Femur (tissue), 1 donor: Measurements from ENCODE around the gene ALG2.
"Not testable (repeated sequence)": the region's sequence is repeated elsewhere in the genome, so short reads cannot be mapped to it uniquely, and the experiment has no call there.

Experiments
- DNase-seq: peaks from one replicate; pipeline ENCODE4 v3.0.0-alpha.2; 2017

Gene ALG2

DNA sequence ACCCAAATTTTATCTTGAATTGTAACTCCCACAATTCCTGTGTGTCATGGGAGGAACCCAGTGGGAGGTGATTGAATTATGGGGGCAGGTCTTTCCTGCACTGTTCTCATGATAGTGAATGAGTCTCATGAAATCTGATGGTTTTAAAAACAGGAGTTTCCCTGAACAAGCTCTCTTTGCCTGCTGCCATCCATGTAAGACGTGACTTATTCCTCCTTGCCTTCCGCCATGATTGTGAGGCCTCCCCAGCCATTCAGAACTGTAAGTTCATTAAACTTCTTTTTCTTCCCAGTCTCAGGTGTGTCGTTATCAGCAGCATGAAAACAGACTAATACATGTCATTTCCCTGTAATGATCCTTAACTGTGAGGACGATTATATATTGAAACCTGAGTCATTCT lies 16.1 kb upstream of the ALG2 start:
- not testable (repeated sequence) for DNase-seq

DNA sequence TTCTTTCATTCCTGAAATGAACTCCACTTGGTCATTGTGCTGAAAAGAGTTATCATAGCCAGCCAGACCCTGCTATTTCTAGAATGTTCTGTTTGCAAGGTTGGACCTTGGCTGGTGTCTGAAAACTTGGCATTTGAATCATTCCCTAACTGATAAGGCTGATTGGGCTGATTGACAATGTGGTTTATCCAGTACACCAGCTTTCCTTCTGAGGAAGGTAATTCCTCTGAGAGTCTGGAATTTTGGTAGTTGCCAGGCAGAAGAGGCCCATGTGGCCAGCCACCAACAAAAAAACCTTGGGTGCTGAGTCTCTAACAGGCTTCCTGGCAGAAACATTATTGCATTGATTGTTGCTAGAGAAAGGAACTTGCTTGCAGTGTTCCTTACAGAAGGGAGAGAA lies 15.6 kb upstream of the ALG2 start:
- DNase-seq = no peak

DNA sequence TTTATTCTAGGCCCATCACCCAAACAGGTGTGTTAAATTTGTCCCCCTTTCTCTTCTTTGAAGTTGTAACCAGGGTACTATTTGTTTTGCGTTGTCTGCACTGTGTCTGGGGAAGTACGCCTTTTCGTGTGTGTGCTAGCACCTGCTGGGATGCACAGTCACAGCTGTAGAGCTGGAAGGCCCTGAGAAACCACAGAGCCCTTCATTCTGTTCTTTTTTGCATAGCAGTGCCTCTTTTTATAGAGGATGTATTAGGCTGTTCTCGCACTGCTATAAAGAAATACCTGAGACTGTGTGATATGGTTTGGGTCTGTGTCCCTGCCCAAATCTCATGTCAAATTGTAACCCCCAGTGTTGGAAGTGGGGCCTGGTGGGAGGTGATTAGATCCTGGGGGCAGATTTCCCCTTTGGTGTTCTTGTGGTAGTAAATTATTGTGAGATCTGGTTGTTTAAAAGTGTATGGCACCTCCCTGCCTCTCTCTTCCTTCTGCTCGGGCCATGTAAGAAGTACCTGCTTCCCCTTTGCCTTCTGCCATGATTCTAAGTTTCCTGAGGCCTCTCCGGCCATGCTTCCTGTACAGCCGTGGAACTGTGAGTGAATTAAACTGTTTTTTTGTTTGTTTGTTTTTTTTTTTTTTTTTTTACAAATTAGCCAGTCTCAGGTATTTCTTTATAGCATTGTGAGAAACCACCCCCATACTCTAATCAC lies 14.3 kb upstream of the ALG2 start:
- no peak for DNase-seq

DNA sequence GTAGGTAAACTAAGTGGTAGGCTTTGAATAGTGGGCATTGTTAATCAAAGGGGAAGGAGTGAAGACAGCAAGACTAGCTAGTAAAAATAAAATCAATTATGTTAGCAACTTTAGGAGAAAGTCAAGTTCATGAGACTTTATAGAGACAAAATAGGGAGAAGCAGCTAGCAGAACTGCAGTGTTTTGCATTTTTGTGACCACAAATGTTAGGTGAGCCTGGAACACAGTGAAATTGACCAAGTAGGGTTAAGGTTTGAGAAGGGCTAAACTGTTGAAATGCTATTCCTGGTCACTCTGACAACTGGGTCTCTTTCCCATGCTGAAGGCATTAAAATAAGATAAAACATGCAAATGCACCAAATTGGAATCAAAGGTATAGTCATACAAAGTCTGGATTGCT lies 13.3 kb upstream of the ALG2 start:
- no peak for DNase-seq

DNA sequence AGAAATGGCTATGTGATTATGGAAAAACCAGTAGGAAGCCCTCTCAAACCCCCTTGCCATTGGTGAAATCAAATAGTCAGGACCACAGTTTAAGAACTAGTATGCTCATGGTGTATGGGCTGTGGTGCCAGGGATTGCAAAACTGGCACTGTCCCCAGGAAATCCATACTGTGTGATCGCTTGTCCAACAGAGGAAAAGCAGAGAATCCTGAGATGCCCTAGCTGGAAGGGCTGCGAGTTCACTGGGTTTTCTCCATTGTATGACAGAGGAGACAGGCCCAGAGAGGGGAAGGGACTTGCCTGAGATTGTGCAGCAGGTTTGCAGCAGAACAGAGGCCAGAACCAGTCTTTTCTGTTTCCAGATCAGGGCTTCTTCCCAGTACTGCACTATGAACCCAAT lies 12.9 kb upstream of the ALG2 start:
- DNase-seq = no peak

DNA sequence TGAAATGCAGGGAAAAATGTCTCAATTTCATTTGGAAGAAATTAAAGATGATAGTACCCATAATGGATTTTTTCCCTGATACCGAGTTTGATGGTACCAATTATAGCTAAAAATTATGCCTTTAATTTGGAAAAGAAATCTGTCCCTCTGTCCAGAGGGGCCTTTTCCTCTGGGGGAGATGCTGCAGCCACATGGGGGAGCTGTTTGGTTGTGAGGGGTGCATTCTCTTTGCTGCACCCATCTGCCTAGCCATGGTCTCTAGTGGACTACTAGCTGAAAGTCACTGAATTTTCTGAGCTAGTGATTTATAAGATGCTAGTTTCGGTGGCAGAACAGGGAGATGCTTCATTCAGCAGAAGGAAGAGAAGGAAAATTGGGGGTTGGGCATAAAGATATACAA lies 10.0 kb upstream of the ALG2 start:
- DNase-seq = no peak

DNA sequence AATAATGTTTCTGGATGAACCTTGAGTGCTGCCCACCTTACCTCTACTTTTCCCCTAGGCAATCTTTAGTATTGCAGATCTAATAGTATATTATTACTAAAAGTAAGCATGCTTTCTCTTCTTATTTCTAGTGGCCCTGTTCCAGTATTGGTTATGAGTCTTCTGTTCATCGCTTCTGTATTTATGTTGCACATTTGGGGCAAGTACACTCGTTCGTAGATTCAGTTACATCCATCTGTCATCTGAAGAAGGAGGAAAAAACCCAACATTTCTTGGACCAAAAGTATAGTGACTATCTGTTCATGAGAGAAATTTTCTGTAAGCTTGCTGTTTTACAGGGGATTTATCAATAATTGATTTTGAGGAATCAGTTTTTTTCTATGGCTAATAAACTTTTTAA lies 8.5 kb upstream of the ALG2 start:
- no peak for DNase-seq

DNA sequence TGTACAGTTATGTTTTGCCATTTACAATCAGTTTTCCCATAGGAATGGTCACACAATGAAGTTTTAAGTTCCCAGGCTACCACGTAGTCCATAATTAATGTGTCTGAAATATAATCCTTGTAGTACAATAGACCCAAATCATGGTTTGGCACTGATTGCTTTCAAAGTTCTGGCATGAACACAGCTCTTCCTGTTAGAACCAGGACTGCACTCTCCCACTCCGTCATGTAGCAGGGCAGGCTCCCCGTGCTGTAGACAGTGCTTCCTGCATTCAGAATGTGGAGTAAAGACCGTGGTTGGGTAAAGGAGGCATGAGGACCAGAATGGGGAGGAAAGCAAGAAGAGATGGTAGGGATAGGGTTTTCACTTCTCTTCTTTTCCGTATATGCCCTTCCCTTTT lies 4.3 kb upstream of the ALG2 start:
- DNase-seq = no peak

DNA sequence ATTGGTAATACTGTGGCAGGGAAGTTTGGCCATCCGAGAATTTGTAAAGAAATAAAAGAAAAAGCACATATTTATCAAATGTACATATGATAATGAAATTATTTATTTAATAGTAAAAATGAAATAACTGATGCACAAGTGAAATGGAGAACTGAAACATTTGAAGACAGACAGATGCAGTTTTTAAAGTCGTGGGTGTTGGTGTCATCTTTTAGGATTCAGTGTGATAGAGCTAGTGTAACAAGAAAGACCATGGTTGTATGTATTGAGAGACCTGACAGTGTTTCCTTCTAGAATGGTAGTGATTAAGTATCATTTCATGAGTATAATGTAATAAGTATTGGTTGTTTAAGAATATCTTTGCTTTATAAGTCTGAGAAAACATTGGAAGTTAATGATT lies 2.7 kb upstream of the ALG2 start:
- DNase-seq = no peak

DNA sequence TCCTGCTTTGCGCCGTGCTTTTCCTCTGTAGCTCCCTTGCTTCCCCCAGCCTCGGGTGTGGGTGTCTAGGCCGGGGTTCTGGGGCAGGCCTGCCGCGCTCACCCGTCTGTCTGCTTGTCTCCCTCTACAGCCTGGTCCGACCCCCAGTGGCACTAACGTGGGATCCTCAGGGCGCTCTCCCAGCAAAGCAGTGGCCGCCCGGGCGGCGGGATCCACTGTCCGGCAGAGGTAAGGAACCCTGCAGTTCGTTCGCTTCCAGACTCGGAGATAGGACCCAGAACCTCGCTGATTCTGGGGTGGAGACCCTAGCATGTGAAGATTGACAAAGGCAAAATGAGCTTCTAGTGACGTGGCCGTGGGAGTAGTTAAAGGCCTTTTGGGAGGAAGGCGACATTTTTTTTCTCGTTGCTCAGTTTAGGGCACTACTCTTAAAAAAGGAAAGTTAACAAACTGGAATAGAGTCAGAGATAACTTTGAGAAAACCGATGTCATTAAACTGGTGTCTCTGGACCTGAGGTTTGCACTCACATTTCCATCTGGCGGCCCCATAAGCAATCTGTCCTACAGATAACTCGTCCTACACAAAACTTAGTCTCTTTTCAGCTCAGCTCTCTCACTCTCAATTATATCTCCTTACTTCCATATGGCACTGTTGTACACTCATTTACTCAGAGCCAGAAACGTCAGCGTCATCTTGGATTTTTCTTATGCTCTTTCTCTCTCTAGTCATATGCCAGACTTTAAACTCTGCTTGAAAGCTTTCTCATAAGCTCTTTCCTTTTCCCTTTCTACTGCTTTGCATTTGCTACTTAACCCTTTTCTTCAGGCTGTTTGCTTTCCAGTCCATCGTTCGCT lies 901 bp upstream of the ALG2 start:
- no peak for DNase-seq

DNA sequence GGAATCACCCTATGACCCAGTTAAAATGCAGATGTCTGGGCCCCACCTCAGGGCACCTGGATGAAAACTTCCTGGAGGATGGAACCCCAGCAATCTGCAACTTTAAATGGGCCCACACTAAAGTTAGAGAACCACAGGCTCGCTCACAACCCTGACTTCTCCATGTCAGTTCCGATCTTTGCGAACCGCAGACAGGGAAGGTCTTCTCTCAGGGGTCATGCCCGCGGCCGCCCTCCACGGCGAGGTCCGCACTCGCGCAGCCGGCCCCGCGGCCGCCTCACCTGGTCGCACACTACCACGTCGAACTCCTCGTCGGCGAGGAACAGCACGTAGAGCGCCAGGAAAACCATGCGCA lies 499 bp downstream of the ALG2 start:
- no peak for DNase-seq

DNA sequence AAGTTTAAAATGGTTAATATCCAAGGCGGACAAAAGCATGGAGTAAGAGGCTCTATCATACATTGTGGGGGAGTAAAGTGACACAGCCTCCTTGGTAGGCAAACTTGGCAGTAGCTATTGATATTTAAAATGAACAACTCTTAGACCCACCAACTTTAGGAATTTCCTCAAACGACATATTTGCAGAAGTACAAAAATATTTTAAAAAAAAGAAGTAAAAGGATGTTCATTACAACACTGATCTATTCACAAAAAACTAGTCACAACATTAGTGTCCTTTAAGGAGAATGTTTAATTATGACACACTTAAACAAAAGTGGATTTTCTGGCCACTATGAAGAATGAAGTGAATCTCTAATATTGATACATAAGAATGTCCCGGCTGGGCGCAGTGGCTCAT lies 1.7 kb downstream of the ALG2 start:
- no peak for DNase-seq

DNA sequence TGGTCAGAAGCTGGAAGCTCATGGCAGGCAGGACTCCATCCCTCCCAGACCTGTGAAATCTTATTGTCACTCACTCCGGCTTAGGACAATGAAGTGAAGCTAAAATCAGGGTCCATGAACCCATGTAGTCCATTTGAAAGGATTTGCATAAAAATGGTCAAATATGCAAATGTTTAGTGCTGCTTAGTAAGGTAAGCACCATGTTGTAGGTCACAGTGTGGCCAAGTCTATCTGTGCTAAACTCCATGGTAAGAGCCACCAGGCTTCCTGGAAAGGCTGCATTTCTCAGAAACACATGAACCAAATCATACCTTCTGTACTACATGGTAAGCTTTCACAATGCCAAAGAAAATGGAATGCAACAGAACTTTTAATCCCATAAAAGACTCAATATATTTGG lies 5.7 kb downstream of the ALG2 start:
- DNase-seq = no peak

DNA sequence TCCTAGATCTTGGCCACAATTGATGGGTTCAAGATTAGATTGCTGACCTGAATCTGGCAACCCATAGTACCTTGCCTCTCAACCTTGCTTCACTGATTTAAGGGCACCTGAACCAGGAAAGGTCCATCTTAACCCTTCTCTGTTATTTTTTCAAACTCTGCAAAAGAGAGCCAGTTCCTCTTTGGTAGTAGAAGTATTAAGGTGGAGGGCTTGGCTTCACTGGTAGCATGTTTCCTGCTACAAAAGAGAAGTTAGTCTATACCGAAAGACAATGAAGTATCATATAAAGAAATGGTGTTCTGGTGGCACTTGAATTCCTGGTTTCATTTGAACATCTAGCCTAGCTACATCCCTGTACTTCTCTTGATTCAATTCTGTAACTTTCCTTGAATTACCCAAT lies 8.5 kb downstream of the ALG2 start:
- DNase-seq = no peak

DNA sequence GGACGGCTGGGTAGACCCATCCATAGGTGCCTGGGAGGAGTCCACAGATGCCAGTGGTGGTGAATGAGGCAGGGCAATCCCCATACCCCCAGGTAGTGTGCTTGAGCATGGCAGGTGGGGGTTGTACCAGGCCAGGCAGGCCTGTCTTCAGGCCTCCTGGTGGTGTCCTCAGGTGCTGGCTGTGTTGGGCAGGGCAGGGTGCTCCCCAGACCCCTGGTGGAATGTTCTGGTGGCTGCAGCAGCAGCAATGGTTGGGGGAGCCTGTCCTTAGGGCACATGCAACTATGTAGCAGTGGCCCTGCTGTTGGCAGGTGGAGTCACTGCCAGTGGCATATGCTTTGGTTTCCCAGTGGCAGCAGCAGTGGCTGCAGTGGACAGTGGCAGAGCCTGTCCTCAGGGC lies 10.0 kb downstream of the ALG2 start:
- DNase-seq = no peak

DNA sequence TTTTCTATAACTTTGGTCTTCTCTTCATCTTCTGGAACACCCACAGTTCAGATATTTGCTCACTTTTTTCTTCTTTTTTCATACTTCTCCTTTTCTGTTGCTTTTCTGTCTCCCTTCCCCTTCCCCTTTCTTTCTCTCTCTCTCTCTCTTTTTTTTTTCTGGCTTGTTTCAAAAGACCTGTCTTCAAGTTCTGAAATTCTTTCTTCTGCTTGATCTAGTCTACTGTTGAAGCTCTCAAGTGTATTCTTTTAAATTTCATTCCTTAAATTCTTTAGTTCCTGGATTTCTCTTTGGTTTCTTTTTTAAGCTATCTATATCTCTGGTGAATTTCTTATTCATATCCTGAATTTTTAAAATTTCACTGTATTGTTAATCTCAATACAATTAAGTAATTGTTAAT lies 11.2 kb downstream of the ALG2 start:
- no peak for DNase-seq

DNA sequence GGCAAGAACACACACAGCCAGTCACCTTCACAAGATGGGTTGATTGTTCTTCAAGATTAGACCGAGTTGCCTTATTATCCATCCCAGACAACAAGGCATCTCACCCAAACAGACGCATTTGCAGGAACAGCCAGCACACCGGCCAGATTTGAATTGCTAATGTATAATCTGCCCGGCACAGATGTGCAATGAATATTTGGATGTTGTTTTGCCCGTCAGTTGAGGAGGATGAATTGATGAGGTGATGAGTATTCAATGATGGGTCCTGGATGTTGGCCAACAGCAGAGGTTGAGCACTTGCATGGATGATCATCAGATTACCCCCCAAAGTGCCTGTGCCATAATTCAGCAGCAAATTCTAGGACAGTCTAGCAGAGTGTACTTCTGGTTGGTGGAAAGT lies 20.1 kb downstream of the ALG2 start:
- DNase-seq = no peak

DNA sequence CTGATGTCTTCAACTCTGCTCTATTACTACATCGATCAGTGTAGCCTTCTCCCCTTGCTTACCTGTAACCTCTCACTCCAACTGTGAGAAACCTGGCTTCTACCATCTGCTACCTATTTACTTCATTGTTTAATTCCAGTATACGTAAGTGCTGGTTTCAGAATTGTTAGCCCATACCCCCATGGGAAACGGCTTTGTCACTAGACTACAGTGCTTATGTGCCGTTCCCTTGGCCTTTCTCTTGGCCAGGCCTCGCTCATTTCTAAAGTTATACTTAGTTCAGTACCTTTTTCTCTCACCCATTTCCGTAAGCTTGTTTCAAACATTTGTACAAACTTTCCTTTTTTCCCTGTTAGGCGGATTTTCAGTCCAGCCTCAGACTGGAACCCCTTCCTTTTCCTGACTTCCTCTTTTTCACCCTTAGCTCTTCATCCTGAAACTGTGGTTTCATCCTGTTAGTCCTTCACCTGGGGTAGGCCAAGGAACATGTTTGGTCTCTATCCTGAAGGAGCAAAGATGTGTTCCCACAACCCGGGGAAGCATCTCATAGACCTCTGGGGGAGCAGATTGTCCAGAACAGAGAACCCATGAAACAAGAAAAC lies 21.7 kb downstream of the ALG2 start:
- DNase-seq = no peak

DNA sequence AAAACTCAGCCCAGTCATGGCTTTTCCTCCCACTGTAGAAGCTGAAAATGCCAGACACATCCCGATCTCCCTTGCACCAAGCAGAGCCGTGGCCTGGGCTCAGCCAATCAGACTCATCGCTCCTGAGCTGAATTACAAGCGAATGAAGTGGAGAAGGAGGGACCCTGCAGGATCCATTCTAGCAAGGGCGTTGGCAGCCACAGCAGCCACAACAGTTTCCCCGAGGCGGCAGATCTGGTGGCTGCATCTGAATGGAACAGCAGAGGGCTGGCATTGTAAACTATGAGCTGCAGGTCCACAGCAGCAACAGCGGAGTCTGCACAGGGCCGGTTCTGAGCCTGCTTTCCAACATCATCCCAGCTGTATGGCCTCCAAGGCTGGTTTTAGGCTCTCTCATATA lies 23.8 kb downstream of the ALG2 start:
- no peak for DNase-seq

DNA sequence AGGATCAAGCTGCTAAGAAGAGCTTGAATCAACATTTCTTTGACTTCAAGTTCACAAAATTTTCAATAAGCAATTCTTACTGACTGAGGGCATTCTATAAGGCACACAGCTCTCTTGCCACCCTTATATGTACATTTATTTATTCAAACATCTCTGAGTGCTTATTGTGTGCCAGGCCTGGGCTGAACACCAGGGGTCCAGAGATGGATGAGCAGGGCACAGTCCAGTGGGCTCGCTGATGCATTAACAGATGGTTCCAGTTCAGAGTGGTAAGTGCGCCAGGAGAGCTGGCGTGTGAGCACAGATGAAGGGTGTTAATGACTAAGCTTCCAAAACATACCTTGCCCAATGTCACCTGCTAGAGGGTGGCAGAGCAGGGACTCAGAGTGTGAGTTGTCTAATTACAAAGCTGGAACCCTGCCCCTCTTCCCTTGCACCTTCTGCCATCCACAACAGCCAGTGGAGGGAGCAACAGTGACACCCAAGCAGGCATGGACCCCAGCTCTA lies 24.6 kb downstream of the ALG2 start:
- no peak for DNase-seq

DNA sequence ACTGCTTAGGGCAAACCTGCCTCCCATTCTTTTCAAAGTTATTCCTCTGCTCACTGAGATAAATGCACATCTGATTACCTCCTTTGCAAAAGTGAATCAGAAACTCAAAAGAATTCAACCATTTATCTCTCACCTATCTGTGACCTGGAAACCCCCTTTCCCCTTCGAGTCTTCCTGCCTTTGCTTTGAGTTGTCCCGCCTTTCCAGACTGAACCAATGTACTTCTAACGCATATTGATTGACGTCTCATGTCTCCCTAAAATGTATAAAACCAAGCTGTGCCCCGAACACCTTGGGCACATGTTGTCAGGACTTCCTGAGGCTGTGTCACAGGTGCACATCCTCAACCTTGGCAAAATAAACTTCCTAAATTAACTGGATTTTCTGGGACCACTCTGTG lies 25.3 kb downstream of the ALG2 start:
- DNase-seq = not testable (repeated sequence)

DNA sequence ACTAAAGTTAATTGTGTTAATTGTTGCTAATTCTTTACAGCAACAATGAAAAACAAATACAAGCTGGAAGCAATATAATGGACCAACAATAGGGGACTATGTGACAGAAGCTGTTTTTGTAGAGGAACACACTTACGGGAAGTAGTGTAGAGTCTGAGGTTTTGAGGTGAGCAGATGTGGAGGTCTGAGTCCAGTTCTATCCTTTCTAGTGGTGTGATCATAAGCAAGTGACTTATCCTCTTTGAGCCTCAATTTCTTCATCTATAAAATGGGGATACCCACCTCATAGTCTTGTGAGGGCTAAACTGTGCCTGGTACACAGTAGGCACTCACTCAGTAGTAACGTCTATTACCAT lies 28.3 kb downstream of the ALG2 start:
- DNase-seq = no peak

DNA sequence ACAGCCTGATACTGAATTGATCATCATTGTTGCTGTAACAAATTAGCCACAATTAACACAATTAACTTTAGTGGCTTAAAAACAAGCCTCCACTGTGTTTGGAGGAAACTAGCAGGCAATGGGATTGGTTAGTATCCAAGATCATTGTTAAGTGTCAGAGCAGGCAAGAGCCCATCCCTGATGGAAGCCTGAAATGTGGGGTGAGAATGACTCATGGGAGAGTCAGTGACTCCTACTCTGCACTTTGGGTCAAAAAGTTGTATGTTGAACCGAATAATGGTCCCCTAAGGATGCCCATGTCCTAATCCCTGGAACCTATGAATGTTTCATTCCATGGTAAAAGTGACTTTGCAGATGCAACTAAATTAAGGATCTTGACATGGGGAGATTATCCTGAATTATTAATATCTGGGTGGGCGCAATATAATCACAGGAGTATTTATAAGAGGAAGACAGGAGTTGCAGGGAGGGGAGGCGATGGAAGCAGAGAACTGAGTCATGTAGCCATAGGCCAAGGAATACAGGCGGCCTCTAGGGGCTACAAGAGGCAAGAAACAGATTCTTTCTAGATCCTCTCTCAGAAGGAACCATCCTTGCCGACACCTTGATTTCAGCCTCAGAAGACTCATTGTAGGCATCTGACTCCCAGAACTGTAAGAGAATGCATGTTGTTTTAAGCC lies 28.8 kb downstream of the ALG2 start:
- no peak for DNase-seq
